ENCODE results near the gene NECTIN1. TPM values are rescaled to one million over a fixed set of nuclear protein-coding genes. Genes with fewer than 3 reads are reported as not detected.

The NECTIN1 gene
- total RNA-seq, 1 donor from 2014 or later = 3.1 TPM

GRCh38 chr11:119639642-119640205 is 89.3 kb downstream of the NECTIN1 start:
- no peak for DNase-seq

DNA sequence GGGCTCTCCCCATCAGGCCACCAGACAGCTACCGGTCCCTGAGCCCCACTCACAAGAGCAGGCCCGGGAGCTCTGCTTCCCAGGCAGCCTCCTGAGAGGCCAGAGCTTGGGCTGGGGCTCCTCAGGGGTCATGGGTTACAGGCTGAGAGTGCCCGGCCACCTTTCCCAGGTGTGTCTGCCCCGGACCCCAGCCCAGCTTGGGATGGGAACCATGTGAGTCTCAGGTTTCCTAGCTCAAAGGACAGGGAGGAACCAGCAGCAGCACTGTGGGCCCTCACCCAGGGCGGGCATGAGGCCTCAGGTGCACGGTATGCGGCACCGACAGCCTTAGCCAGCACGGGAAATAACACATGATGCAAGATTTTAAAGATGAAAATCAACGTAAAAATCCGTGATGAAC is 90.1 kb downstream of the NECTIN1 start:
- no peak for DNase-seq

- no peak for DNase-seq
These were observed 91.5 kb downstream of the NECTIN1 start for GRCh38 chr11:119637481-119637880.

DNA sequence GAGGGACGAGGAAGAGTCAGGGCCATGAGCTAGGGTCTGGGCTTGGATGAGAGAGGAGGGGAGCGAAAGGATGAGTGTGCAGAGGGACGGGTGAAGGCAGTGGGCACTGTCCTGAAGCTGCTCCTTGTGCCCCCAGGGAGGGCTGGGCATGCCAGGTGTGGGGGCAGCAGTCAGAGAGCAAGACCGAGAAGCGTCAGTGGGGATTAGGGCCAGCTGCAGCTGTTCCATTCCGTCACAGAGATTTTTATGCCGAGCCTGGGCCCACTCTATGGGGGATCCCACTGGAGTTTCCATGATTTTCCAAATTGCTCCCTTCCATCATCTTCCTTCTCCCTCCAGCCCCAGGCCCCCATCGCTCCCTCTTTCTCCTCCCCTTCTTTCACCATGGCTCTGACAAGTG is 93.2 kb downstream of the NECTIN1 start:
- no peak for DNase-seq

DNA sequence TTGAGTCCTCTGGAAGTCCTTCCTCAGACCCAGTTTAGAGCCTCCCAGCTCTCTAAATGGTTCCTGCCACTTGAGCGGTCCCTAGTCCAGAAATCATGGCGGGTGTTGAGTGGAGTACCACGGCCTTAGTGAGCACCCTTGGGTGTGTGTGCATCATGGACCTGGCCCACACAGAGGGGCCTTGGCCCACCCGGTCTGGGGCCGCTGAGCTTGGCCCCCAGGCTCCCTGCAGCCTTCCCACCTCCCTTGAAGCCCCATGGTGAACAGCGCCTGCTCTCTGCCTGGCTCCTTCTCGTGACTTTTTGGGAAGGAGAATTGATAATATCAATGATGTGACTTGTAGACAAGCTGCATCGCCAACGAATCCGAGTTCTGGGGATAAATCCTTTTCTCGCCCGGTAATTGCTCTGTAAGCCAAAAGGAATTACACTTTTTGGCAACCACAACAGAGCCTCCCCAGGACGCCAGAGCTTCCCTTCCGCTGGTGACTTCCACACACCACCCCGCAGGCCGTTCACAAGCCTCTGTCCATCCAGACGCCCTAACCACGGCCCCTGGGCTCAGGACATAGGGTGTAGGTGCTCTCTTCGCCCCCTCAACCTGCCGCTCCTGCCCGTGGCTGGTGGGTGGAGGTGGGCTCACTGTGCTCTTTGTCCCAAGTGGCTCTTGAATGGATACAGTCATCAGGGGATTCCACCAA is 93.8 kb downstream of the NECTIN1 start:
- DNase-seq = no peak

- DNase-seq = no peak
These were observed 94.7 kb downstream of the NECTIN1 start for GRCh38 chr11:119634301-119634700.

GRCh38 chr11:119629834-119630624 is 99.0 kb downstream of the NECTIN1 start:
- DNase-seq = no peak

- no peak for DNase-seq
These were observed 99.9 kb downstream of the NECTIN1 start for GRCh38 chr11:119629085-119629484.

DNA sequence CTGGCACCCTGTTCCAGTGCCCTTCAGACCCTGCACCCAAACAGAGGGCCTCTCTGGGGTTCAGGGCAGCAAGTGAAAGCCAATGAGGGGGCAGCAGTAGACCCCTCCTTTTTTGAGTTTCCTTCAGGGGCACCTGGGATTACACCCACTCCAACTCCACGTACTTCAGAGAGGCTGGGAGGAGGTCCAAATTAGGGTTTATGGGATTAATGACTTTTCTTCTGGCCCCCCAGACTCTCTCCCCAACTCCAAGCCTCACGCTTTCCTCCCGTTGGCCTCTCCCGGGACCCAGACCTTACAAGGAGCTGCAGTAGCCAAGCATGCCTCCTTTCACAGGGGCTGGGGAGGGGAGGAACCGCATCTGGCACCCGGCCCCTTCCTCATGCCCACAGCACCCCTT is 101.7 kb downstream of the NECTIN1 start:
- no peak for DNase-seq

DNA sequence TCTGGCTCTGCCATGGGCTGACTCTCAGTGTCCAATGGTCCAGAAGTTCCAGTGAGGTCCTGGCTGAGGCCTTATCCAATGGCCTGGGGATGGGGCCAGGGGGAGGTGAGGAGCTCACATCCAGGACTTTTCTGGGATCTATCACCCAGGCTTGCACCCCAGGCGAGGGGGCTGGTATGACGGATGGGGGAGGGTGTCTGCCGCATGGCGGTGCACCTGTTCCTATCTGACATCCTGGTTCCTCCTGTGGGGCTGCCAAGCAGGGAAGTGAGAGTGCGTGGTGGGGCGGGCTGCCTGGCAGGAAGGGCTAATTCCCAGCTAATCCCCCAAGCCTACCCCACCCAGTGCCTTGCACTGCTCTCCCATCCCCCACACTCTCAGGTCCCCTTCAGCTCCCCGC is 102.1 kb downstream of the NECTIN1 start:
- no peak for DNase-seq

- no peak for DNase-seq
These were observed 102.7 kb downstream of the NECTIN1 start for GRCh38 chr11:119626197-119626841.

- no peak for DNase-seq
These were observed 103.6 kb downstream of the NECTIN1 start for GRCh38 chr11:119625206-119625978.

DNA sequence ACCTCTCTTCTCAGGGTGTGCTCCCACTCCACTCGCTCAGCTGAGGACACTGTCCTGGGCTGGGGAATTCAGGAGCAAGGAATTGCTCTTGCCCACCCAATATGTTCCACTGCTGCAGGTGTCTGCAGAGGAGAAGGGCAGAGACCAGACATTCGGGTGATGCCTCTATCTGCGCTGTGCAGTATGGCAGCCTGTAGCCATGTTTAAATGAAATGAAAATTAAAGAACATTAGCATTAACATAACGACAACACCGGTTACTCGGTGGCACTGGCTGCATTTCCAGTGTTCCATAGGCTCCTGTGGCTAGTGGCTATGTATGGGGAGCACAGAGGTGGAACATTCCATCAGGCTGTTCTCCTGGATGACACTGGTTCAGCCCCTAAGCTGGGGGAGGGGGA is 104.4 kb downstream of the NECTIN1 start:
- no peak for DNase-seq

GRCh38 chr11:119624102-119624615 is 104.8 kb downstream of the NECTIN1 start:
- peak; percentile 13 for DNase-seq

DNA sequence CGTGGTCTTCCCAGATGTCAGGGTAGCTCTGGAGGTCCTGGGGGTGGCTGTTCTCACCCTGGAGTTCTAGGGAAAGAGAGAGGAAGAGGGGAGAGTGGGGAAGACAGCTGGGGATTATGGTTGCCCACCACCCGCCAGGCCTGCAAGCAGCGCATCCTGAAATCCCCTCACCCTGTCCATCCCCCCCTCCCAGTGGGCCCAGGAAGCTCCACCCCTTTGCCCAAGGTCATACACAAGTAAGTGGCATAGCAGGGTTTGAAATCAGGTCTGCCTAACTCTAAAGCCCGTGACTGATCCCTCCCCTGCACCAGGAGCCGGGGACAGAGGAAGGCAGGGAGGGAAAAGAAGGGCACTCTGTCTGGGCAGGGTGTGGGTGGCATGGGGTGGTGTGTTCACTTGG is 105.3 kb downstream of the NECTIN1 start:
- DNase-seq = no peak

DNA sequence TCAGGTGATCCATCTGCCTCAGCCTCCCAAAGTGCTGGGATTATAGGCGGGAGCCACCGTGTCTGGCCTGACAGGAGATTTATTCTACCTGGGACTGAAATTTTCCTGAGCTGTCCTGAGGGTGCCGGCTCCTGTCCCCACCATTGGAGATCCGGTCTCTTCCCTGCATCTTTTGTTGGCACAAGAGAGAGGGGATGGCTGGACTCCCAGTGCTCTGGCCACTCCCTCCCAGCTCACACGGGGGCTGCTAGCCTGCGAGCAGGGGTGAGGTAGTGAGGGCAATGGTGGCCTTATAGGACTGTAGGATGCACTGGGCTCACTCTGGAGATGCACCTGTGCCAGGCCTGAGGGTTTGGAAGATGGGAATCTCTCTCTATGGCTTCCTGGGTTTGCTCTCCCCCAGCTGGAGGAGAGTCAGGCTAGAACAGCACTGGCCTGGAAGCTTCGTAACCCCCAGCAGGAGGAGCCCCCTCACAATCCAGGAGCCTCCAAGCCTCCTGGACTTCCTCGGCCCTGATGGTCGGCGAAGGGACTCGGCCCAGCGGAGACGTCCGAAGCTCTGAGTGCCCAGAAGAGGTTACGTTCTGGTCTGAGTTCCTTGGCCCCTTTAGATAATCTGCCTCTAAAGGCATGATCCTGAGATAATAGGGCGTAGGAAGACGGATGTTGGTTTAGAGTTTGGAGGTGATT is 106.4 kb downstream of the NECTIN1 start:
- no peak for DNase-seq

DNA sequence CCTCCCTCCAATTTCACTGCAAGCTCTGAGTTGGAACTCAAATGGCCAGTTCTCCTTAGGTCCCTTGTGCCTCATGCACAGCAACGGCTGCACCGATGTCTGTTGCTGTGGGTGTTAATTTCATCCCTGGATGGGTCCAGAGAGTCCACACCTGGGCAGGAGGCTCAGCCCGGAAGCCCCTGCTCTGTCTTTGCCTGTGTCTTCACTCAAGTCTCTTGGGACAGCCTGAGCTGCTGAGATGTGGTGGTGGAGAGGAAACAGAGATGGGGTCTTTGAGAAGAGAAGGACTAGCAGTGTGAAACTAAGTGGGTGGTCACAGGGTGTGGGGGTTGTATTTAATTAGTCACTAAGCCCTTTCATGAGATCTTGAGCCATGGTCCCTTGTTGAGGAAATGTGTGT is 109.3 kb downstream of the NECTIN1 start:
- DNase-seq = no peak

- peak; percentile 89 for DNase-seq
These were observed 110.6 kb downstream of the NECTIN1 start for GRCh38 chr11:119618208-119618909.

DNA sequence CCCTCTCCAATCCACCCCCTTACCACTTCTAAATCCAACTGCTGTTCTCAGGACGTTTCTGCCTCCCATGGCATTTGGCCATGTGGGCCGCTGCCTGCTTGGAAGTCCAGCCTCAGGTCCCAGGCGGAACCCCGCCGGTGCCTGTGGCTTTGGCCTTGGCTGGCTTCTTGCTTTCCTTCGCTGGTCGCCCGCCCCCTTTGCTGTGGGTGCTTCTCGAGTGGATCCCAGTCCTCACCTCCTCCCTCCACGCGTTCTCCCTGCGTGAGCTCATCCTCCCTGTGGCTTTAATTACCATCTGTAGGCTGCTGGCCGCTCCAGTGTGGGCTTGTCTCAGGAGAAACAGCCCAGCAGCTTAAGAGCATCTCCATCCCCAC is 111.7 kb downstream of the NECTIN1 start:
- DNase-seq = no peak

- DNase-seq = no peak
These were observed 112.2 kb downstream of the NECTIN1 start for GRCh38 chr11:119616586-119617339.

DNA sequence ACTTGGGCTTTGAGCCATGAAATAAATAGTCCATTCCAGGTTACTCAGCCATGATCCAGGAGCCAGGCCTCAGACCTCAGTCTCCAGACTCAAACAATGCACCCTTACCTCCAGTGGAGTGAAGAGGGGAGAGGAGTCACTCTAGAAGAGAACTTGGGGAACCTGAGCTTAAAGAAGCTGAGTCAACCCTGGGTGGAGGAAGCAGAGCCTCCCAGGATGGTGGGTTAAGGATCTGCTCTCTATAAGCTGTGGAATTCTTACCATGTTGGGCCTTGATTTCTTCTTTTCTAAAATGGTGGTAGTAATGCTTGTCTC is 113.2 kb downstream of the NECTIN1 start:
- DNase-seq = no peak
